Activated naive CD8-positive, alpha-beta T cell treated with anti-CD3 and anti-CD28 coated beads for 36 hours (primary cell): ENCODE measurements around the gene CLK2. TPM values are rescaled to one million over a fixed set of nuclear protein-coding genes. Genes with fewer than 3 reads are reported as not detected.
A peak's percentile ranks its signal among the peaks of the same experiment; 100 is the strongest.
"Not testable (repeated sequence)": the region's sequence is repeated elsewhere in the genome, so short reads cannot be mapped to it uniquely, and the experiment has no call there.

ENCODE experiments used
- DNase-seq: peaks from one replicate; pipeline ENCODE4 v3.0.0; 2021
- H3K27ac Mint-ChIP-seq: one replicate; pipeline ENCODE4 v1.8.0; 2022; ENCODE audit warnings: mild to moderate bottlenecking, moderate library complexity, mixed read lengths
- H3K27me3 Mint-ChIP-seq: one replicate; pipeline ENCODE4 v1.8.0; 2022; ENCODE audit warnings: mild to moderate bottlenecking, mixed read lengths
- H3K36me3 Mint-ChIP-seq: one replicate; pipeline ENCODE4 v1.8.0; 2021; ENCODE audit warnings: mild to moderate bottlenecking, mixed read lengths
- H3K4me1 Mint-ChIP-seq: one replicate; pipeline ENCODE4 v1.8.0; 2021; ENCODE audit warnings: mixed read lengths
- H3K4me3 Mint-ChIP-seq: one replicate; pipeline ENCODE4 v1.8.0; 2022; ENCODE audit warnings: mild to moderate bottlenecking, moderate library complexity, mixed read lengths
- H3K9me3 Mint-ChIP-seq: one replicate; pipeline ENCODE4 v1.8.0; 2022; ENCODE audit warnings: mixed read lengths
- total RNA-seq, 2 experiments: library from RNA; stranded (reverse); gene quantifications; one replicate each; pipeline ENCODE4 v1.2.3, GENCODE V29; 2021

CLK2 gene
- total RNA-seq, 2 experiments from 2014 or later: 61.4 to 65.9 TPM

DNA sequence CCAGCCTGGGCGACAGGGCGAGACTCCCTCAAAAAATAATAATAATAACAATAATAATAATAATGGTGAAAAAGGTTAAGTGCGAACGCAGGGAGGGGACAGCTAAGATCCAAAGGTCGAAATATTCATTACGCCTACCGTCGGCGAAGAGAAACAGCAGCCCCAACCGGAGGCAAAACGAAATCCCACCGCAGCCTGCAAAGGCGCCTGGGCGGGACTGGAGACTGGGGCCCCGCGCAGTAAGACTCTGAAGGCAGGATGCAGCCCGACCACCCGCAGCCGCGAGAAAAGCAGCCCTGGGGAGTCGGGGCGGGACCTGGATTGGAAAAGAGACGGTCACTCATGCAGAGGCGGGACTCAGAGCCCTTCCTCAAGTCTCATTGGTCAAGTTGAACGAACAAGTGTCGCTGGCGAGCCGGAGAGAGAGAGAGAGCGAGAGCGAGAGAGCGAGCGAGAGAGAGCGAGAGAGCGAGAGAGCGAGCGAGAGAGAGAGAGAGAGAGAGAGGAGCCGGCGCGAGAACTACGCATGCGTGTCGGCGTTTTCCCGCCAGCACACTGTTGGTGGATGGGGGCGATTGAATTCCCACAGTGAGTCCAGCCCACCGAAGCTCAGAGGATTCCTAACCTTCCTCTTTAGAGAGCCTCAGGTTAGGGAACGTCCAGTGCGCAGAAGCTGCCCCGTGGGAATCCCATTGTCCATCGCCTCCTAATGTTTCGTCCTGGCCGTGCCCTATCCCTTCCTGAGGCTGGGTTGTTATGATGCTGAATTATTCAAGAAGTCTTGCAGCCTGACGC is 28.7 kb downstream of the CLK2 start:
- Mint-ChIP-seq H3K4me1 (peaks cover 33% of the 10 kb centered on the region), H3K27me3 (peaks cover 4% of the 10 kb centered on the region), H3K9me3 (no peaks in the 10 kb centered on the region), H3K27ac (peak overlapping the region; percentile 84), H3K4me3 (peak overlapping the region; percentile 95), H3K36me3 (peaks cover 24% of the 10 kb centered on the region)
- peak; percentile 99 for DNase-seq

DNA sequence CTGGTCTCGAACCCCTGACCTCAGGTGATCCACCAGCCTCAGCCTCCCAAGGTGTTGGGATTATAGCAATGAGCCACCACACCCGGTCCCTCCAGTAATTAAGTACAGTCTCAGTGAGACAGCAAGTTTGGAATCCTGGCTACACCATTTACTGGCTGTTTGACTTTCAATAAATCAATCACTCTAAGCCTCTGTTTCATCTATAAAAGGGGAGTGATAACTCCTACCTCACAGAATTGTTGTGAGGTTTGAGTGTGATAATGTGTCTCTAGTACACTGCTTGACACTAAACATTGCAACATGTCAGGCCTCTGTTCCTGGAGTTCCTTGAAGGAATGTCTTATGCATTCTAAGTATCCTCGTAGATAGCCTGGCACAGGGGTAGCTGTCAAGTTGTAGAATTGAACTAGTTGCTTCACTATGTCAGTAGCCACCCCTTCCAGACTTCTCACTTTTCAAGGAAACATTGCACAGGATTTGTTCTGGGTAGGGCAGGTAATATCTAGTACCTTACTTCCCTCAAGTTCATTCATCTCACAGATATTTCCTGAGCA is 30.4 kb downstream of the CLK2 start:
- Mint-ChIP-seq H3K4me3 (peak overlapping the region; percentile 95), H3K4me1 (peaks cover 33% of the 10 kb centered on the region), H3K36me3 (peaks cover 25% of the 10 kb centered on the region), H3K27me3 (peaks cover 4% of the 10 kb centered on the region), H3K27ac (peak overlapping the region; percentile 84), H3K9me3 (no peaks in the 10 kb centered on the region)
- no peak for DNase-seq

DNA sequence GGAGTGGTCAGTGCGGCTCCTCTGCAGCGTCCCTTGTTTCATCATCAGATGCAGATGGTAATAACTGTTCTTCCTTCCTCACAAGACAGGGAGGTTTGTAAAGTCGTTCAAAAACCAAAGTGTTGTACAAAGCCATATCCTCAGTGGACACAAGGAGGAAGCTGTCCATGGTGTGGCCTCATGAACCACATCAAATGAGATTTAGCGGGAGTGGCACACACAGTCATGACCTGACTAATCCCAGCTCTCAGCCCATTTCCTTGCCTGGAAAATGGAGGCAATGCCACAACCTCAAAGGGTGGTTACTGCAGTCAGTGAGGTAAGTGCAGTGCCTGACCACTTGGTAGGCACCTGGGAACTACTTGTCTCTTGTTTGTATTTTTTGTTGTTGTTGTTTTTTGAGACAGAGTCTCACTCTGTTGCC is 31.5 kb downstream of the CLK2 start:
- Mint-ChIP-seq H3K27me3 (peaks cover 4% of the 10 kb centered on the region), H3K9me3 (no peaks in the 10 kb centered on the region), H3K4me3 (peak overlapping the region; percentile 52), H3K27ac (peak overlapping the region; percentile 82), H3K36me3 (peaks cover 25% of the 10 kb centered on the region), H3K4me1 (peaks cover 33% of the 10 kb centered on the region)
- DNase-seq: no peak

DNA sequence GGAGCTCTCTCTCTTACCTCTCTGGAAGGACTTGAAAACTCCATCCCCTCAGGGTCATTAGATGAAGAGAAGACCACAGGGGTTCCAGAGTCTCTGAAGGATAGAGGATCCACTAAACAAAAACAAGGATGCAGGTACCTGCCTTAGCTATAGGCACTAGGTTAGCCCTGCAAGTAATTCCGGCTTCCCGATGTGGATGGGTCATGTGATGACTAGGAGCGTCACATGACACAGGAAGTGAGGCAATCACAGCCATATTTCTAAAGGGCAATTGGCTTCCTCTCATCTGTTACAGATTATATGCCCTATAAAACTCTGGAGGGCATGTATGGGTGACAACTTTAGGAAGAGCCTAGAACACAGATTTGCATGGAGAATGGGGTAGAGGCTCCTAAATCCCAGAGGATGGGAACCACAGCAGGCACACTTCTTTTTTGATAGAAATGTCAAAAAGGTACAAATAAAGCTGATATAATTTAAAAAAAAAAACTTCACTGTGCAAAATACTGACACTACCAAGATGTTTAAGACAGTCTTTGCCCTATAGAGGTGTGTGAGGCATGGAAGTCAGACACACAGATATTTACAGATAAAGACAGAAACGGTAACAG is 32.1 kb downstream of the CLK2 start:
- Mint-ChIP-seq H3K4me1 (peaks cover 31% of the 10 kb centered on the region), H3K36me3 (peaks cover 24% of the 10 kb centered on the region), H3K27ac (peak overlapping the region; percentile 82)

DNA sequence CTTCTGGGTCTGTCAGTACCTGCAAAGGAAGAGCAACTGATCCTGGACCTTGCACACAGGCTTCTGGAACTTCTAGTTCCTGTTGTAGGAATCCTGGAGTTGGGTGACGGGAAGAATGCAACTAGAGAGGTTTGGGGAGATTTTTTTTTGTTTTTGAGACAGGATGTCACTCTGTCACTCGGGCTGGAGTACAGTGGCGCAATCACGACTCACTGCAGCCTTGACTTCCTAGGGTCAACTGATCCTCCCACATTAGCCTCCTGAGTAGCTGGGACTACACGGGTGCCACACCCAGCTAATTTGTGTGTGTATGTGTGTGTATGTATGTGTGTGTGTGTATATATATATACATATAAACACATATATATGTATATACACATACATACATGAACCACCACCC is 36.9 kb downstream of the CLK2 start:
- Mint-ChIP-seq H3K27ac (no peak overlapping the region), H3K27me3 (no peaks in the 10 kb centered on the region), H3K36me3 (peaks cover 4% of the 10 kb centered on the region), H3K4me1 (peaks cover 9% of the 10 kb centered on the region), H3K9me3 (no peaks in the 10 kb centered on the region), H3K4me3 (no peak overlapping the region)
- DNase-seq: no peak

More for the DNA sequence above, 32.1 kb downstream of the CLK2 start:
- Mint-ChIP-seq H3K4me3 (peak overlapping the region; percentile 83), H3K9me3 (no peaks in the 10 kb centered on the region), H3K27me3 (peaks cover 4% of the 10 kb centered on the region)
- DNase-seq: peak; percentile 58

DNA sequence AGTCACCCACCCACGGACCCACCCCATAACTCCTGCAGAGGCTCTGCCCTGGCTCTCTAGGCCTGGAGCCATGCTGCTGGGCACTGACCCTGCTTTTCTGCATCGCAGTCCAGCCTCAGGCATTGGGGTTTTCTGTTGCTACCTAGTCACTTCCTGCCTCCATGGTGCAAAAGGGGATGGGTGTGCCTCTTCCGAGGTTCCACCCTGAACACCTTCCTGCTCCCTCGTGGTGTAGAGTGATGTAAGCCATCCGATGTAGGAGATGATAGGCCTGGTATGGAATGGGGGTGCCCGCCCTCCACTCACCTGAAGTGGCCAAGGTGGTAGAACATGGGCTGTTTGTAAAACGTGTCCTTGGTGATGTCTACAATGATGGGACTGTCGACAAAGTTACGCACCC is 37.9 kb downstream of the CLK2 start:
- DNase-seq, H3K36me3 Mint-ChIP-seq, H3K27ac Mint-ChIP-seq, H3K4me1 Mint-ChIP-seq, H3K27me3 Mint-ChIP-seq, H3K4me3 Mint-ChIP-seq, H3K9me3 Mint-ChIP-seq: not testable (repeated sequence)

DNA sequence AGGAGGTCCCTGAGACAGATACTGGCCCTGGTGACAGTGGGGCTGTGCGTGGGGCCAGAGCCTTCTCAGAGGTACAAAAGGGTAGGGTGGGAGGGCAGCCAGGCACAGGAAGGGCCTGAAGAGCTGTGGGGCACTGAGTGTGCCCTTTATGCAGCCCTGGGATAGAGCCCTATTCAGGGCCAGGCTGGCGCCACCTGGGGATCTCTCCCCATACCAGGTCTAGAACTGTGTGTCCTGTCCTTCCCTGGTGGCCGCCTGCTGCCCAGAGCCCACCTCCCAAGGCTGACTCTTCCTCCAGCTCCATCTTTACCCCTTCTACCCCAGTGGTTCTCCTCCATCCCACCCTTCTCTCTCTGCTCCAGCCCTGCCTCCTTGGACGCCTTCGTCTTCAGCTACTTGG is 39.8 kb downstream of the CLK2 start:
- not testable (repeated sequence) for H3K4me3 Mint-ChIP-seq, DNase-seq, H3K9me3 Mint-ChIP-seq, H3K4me1 Mint-ChIP-seq, H3K27me3 Mint-ChIP-seq, H3K27ac Mint-ChIP-seq, H3K36me3 Mint-ChIP-seq

DNA sequence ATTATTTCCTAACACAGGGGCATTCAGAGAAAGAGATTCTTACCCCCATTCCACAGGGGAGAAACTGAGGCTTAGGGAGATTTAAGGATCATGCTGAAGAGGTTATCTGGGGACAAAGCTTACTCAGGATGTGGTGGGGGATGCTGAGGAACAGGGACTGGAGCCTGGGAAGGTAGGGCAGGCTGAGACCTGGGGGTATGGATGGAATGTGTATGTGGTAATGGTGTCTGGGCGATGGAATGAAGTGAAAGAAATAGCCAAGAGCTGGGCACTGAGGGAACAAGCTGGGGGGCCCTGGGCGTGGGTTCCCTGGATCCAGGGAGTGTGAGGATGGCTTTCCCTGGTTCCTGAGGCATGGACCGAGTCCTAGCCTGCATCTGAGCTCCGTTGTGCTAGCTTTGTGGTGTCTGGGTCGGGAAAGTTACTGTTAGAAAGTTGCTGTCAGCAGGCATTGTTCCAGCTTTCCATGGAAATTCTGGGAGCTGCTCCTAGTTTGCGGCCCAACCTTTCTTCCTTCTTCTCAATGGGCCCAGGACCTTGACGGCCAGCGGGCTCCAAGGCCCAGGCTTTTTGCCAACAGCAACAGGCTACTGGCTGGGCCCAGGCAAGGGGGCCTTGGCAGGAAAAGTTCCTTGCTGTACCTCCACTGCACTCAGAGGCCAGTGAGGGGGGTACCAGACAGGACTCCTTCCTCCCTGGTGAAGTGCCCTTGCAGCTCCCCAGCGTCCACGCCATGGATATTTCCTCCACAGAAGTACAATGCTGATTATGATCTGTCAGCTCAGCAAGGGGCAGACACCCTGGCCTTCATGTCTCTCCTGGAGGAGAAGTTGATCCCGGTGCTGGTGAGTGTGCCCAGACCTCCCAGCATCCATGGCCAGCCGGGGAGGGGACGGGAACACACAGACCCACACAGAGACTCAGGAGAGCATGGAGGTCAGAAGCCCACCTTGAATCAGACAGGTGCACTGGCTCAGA is 41.0 kb downstream of the CLK2 start:
- not testable (repeated sequence) for H3K36me3 Mint-ChIP-seq, H3K27ac Mint-ChIP-seq, H3K9me3 Mint-ChIP-seq, H3K27me3 Mint-ChIP-seq, H3K4me3 Mint-ChIP-seq, DNase-seq, H3K4me1 Mint-ChIP-seq

DNA sequence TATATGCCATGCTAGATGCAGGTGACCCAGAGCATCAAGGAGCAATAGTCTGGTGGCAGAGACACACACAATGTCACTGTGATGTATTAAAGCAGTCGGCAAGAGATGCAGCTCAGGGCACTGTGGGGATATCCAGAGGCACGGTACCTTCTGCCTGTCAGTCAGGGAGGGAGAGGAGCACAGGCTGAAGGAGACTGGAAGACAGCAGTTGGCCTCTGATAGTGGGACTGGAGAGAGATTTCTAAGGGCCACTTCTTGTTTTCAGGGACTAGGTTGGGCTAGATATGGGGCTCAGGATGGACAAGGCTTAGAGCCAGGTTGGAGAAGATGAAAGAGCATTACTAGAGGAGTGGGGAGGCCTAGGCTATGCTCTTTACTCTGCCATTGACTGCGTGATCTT is 42.0 kb downstream of the CLK2 start:
- H3K27ac Mint-ChIP-seq, H3K27me3 Mint-ChIP-seq, DNase-seq, H3K36me3 Mint-ChIP-seq, H3K4me3 Mint-ChIP-seq, H3K9me3 Mint-ChIP-seq: not testable (repeated sequence)
- H3K4me1 Mint-ChIP-seq: peaks cover 12% of the 10 kb centered on the region

DNA sequence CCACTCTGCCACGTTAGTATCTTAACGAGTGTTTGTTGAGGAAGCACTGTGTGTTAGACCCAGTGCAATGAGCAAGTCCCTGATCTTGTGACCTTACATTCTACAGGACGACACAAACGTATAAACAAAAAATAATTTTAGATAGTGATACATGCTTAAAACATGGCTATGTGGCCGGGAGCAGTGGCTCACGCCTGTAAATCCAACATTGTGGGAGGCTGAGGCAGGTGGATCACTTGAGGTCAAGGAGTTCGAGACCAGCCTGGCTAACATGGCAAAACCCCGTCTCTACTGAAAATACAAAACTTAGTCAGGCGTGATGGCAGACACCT is 45.2 kb downstream of the CLK2 start:
- no peaks in the 10 kb centered on the region for H3K27me3 Mint-ChIP-seq
- no peak for DNase-seq
- H3K4me1 Mint-ChIP-seq: peaks cover 22% of the 10 kb centered on the region
- peak overlapping the region; percentile 95 for H3K4me3 Mint-ChIP-seq
- H3K27ac Mint-ChIP-seq: peak overlapping the region; percentile 97
- no peaks in the 10 kb centered on the region for H3K9me3 Mint-ChIP-seq
- peaks cover 12% of the 10 kb centered on the region for H3K36me3 Mint-ChIP-seq

DNA sequence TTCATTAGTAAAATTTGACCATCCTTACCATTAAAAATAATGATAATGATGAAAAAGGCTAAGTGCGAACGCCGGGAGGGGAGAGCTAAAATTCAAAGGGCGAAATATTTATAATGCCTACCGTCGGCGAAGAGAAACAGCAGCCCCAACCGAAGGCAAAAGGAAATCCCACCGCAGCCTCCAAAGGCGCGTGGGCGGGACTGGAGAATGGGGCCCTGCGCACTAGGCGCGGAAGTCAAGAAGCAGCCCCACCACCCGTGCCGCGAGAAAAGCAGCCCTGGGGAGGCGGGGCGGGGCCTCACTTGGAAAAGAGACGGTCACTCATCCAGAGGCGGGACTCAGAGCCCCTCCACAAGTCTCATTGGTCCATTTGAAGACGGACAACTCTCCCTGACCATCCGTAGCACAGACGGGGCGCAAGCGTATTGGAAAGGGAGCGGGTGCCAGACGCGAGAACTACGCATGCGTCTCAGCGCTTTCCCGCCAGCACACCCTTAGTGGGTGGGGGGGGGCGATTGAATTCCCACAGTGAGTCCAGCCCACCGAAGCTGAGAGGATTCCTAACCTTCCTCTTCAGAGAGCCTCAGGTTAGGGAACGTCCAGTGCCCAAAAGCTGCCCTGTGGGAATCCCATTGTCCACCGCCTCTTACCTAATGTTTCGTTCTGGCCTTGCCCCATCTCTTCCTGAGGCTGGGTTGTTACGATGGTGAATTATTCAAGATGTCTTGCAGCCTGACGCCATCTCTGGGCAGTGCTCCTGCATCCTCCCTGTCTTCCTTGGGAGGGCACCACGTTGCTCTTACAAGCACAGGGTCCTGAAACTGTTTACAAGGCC is 45.8 kb downstream of the CLK2 start:
- Mint-ChIP-seq H3K9me3 (no peaks in the 10 kb centered on the region), H3K27me3 (no peaks in the 10 kb centered on the region), H3K27ac (peak overlapping the region; percentile 97), H3K36me3 (peaks cover 12% of the 10 kb centered on the region), H3K4me1 (peaks cover 22% of the 10 kb centered on the region), H3K4me3 (peak overlapping the region; percentile 95)
- peak; percentile 99 for DNase-seq

DNA sequence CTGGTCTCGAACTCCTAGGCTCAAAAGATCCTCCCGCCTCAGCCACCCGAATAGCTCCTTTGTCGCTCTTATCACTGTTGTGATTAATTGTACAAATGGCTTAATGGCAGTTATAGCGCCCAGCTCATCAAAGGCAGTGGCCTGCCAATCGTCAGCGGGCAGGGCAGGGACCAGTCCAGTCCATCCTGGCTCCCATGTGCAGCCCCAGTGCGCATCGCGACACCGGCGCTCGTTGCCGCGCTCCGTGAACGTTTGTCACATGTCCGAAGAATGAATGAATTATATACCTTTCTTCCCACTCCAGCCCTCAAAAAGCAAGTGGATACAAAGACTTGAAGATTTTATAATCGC is 46.4 kb downstream of the CLK2 start:
- H3K9me3 Mint-ChIP-seq: no peaks in the 10 kb centered on the region
- no peaks in the 10 kb centered on the region for H3K27me3 Mint-ChIP-seq
- peaks cover 22% of the 10 kb centered on the region for H3K4me1 Mint-ChIP-seq
- peak overlapping the region; percentile 95 for H3K4me3 Mint-ChIP-seq
- peak overlapping the region; percentile 97 for H3K27ac Mint-ChIP-seq
- peaks cover 12% of the 10 kb centered on the region for H3K36me3 Mint-ChIP-seq
- peak; percentile 67 for DNase-seq

DNA sequence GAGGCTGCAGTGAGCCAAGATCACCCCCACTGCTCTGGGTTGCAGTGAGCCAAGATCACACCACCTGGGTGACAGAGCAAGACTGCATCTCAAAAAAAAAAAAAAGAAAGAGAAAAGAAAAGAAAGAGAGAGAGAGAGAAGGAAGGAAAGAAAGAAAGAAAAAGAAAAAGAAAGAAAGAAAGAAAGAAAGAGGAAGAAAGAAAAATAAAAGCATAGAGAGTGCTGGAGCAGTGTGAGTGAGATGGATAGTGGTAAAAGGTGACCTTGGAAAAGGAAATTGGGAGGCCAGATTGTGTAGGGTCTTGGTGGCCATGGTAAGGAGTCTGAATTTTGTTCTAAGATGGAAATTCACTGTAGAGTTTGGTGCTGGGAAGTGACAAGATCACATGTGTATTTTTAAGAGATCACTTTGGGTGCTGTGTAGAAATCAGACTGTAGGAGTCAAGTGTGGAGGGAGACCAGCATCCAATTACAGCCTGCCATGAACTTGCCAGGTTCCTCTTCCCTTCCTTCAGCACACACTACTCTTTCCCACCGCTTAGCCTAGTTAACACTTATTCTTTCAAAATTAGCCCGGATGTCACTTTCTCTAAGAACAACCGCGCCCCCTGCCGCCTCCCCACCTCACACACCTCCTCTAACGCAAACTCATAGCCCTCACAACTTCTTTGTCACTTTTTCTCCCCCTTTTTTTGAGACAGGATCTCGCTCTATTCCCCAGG is 47.0 kb downstream of the CLK2 start:
- H3K27ac Mint-ChIP-seq: peak overlapping the region; percentile 97
- DNase-seq: peak; percentile 74
- H3K36me3 Mint-ChIP-seq: peaks cover 12% of the 10 kb centered on the region
- peak overlapping the region; percentile 95 for H3K4me3 Mint-ChIP-seq
- no peaks in the 10 kb centered on the region for H3K9me3 Mint-ChIP-seq
- peaks cover 22% of the 10 kb centered on the region for H3K4me1 Mint-ChIP-seq
- no peaks in the 10 kb centered on the region for H3K27me3 Mint-ChIP-seq

DNA sequence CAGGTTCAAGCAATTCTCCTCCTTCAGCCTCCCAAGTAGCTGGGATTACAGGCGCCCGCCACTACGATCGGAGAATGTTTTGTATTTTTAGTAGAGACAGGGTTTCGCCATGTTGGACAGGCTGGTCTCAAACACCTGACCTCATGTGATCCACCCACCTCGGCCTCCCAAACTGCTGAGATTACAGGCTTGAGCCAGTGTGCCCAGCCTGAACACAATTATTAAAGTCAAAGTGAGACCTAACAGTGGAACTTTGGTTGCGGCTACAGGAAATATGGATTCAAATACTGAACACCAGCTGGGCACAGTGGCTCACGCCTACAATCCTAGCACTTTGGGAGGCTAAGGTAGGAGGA is 47.9 kb downstream of the CLK2 start:
- not testable (repeated sequence) for H3K27me3 Mint-ChIP-seq, H3K9me3 Mint-ChIP-seq, DNase-seq
- Mint-ChIP-seq H3K4me1 (peaks cover 19% of the 10 kb centered on the region), H3K36me3 (peaks cover 12% of the 10 kb centered on the region), H3K4me3 (peak overlapping the region; percentile 95), H3K27ac (peak overlapping the region; percentile 97)
